HEK293 (cell line): Measurements from ENCODE around the gene MC1R.

Experiments used
- WT1 ChIP-seq: fragments of 450-650 bp; formaldehyde crosslinking; IDR thresholded peaks from 2 replicates; pipeline ENCODE4 v1.5.1; 2016; ENCODE audit warnings: missing biosample characterization, missing genetic modification characterization
- YY1 ChIP-seq: fragments of 450-650 bp; formaldehyde crosslinking; IDR thresholded peaks from 2 replicates; pipeline ENCODE4 v1.5.1; 2018; ENCODE audit warnings: missing biosample characterization, missing genetic modification characterization
- ZBTB21 ChIP-seq: fragments of 450-650 bp; formaldehyde crosslinking; IDR thresholded peaks from 2 replicates; pipeline ENCODE4 v1.5.1; 2017; ENCODE audit warnings: missing biosample characterization, missing genetic modification characterization
- ZNF24 ChIP-seq: fragments of 450-650 bp; formaldehyde crosslinking; IDR thresholded peaks from 2 replicates; pipeline ENCODE4 v1.5.1; 2016; ENCODE audit warnings: missing biosample characterization, missing genetic modification characterization
- TF ChIP-seq, protein P1 (sequence below): fragments of 450-650 bp; formaldehyde crosslinking; IDR thresholded peaks from 2 replicates; pipeline ENCODE4 v1.5.1; 2016; ENCODE audit warnings: missing biosample characterization, missing genetic modification characterization
- TF ChIP-seq, protein P2 (sequence below): fragments of 450-650 bp; formaldehyde crosslinking; IDR thresholded peaks from 2 replicates; pipeline ENCODE4 v1.5.1; 2016; ENCODE audit warnings: missing biosample characterization, missing genetic modification characterization
- TF ChIP-seq, protein P3 (sequence below): fragments of 450-650 bp; IDR thresholded peaks from 2 replicates; pipeline ENCODE4 v1.5.1; 2018; ENCODE audit warnings: missing biosample characterization, mild to moderate bottlenecking, missing genetic modification characterization

DNA sequence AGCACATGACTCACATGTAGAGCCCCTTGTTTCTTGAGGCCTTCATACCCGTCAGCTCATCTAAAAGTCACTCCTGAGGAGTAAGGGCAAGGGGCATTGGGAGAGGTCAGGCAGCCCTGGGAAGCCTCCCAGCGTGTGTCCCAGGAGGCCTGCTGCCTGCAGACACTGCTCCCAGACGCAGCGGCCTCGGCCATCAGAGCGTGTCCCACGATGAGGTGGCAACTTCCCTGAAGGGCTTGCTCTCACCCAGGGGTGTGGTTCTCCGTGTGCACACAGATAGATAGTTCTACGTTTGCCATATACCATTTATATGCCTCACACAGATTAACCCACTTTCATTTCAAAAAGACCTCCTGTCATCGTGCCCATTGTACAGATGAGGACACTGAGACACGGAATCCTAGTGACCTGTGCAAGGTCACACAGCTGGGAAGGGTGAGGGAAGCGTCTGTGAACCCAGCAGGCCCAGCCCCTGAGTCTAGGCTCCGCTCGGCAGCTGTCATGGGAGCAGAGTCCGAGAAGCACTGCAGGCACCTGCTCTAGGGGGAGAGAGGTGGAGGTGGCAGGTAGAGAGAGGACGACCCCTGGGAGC is 12.7 kb downstream of the MC1R start:
- no peak for TF ChIP-seq ZBTB21
- no peak for TF ChIP-seq YY1 (tag by site-specific recombination)
- TF ChIP-seq WT1 = no peak
- TF ChIP-seq, protein P1, sequence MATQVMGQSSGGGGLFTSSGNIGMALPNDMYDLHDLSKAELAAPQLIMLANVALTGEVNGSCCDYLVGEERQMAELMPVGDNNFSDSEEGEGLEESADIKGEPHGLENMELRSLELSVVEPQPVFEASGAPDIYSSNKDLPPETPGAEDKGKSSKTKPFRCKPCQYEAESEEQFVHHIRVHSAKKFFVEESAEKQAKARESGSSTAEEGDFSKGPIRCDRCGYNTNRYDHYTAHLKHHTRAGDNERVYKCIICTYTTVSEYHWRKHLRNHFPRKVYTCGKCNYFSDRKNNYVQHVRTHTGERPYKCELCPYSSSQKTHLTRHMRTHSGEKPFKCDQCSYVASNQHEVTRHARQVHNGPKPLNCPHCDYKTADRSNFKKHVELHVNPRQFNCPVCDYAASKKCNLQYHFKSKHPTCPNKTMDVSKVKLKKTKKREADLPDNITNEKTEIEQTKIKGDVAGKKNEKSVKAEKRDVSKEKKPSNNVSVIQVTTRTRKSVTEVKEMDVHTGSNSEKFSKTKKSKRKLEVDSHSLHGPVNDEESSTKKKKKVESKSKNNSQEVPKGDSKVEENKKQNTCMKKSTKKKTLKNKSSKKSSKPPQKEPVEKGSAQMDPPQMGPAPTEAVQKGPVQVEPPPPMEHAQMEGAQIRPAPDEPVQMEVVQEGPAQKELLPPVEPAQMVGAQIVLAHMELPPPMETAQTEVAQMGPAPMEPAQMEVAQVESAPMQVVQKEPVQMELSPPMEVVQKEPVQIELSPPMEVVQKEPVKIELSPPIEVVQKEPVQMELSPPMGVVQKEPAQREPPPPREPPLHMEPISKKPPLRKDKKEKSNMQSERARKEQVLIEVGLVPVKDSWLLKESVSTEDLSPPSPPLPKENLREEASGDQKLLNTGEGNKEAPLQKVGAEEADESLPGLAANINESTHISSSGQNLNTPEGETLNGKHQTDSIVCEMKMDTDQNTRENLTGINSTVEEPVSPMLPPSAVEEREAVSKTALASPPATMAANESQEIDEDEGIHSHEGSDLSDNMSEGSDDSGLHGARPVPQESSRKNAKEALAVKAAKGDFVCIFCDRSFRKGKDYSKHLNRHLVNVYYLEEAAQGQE = no peak
- TF ChIP-seq, protein P2, sequence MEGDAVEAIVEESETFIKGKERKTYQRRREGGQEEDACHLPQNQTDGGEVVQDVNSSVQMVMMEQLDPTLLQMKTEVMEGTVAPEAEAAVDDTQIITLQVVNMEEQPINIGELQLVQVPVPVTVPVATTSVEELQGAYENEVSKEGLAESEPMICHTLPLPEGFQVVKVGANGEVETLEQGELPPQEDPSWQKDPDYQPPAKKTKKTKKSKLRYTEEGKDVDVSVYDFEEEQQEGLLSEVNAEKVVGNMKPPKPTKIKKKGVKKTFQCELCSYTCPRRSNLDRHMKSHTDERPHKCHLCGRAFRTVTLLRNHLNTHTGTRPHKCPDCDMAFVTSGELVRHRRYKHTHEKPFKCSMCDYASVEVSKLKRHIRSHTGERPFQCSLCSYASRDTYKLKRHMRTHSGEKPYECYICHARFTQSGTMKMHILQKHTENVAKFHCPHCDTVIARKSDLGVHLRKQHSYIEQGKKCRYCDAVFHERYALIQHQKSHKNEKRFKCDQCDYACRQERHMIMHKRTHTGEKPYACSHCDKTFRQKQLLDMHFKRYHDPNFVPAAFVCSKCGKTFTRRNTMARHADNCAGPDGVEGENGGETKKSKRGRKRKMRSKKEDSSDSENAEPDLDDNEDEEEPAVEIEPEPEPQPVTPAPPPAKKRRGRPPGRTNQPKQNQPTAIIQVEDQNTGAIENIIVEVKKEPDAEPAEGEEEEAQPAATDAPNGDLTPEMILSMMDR (tag by site-specific recombination) = no peak
- TF ChIP-seq, protein P3, sequence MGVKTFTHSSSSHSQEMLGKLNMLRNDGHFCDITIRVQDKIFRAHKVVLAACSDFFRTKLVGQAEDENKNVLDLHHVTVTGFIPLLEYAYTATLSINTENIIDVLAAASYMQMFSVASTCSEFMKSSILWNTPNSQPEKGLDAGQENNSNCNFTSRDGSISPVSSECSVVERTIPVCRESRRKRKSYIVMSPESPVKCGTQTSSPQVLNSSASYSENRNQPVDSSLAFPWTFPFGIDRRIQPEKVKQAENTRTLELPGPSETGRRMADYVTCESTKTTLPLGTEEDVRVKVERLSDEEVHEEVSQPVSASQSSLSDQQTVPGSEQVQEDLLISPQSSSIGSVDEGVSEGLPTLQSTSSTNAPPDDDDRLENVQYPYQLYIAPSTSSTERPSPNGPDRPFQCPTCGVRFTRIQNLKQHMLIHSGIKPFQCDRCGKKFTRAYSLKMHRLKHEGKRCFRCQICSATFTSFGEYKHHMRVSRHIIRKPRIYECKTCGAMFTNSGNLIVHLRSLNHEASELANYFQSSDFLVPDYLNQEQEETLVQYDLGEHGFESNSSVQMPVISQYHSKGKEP (tag by site-specific recombination) = no peak
- TF ChIP-seq ZNF24 (tag by site-specific recombination) = no peak
